HepG2 (cell line): Measurements from ENCODE around the gene DTYMK. TPM values are rescaled to one million over a fixed set of nuclear protein-coding genes. Genes with fewer than 3 reads are reported as not detected.

Experiments used
- DNMT1 ChIP-seq: sonication (generic); formaldehyde crosslinking; IDR thresholded peaks from 2 replicates; pipeline ENCODE4 v1.5.1; 2020; ENCODE audit warnings: mild to moderate bottlenecking, missing genetic modification reagents
- DR1 ChIP-seq: sonication (generic); formaldehyde crosslinking; IDR thresholded peaks from 2 replicates; pipeline ENCODE4 v1.8.0; 2021; ENCODE audit warnings: mild to moderate bottlenecking, missing genetic modification reagents, inconsistent platforms
- ELF1 ChIP-seq: sonication (generic); formaldehyde crosslinking; IDR thresholded peaks from 2 replicates; pipeline ENCODE4 v1.4.0; 2020; ENCODE audit warnings: missing genetic modification reagents
- FOXA3 ChIP-seq: IDR thresholded peaks from 2 replicates; pipeline ENCODE4 v1.6.1; 2016; ENCODE audit warnings: missing genetic modification reagents, missing compliant biosample characterization
- IRF2 ChIP-seq: IDR thresholded peaks from 2 replicates; pipeline ENCODE4 v1.6.1; 2018; ENCODE audit warnings: missing genetic modification reagents, missing compliant biosample characterization
- ISX ChIP-seq: sonication (generic); formaldehyde crosslinking; conservative IDR thresholded peaks from 2 replicates; pipeline ENCODE4 v1.5.0; 2020; ENCODE audit warnings: missing genetic modification reagents
- JUN ChIP-seq: sonication (generic); formaldehyde crosslinking; IDR thresholded peaks from 2 replicates; pipeline ENCODE4 v1.4.0; 2020; ENCODE audit warnings: mild to moderate bottlenecking, missing genetic modification reagents
- KDM6A ChIP-seq: IDR thresholded peaks from 2 replicates; pipeline ENCODE4 v1.6.1; 2016; ENCODE audit warnings: low read depth
- PRMT3 ChIP-seq: sonication (generic); formaldehyde crosslinking; IDR thresholded peaks from 2 replicates; pipeline ENCODE4 v1.8.1; 2022; ENCODE audit warnings: low read depth, mild to moderate bottlenecking, moderate library complexity, missing genetic modification reagents, borderline replicate concordance
- SMARCC2 ChIP-seq: fragments of 450-650 bp; IDR thresholded peaks from 2 replicates; pipeline ENCODE4 v1.6.1; 2017; ENCODE audit warnings: antibody characterized with exemption, mild to moderate bottlenecking
- SP4 ChIP-seq: sonication (generic); formaldehyde crosslinking; IDR thresholded peaks from 2 replicates; pipeline ENCODE4 v1.8.1; 2023; ENCODE audit warnings: mild to moderate bottlenecking, missing genetic modification reagents
- TCF12 ChIP-seq, 2 experiments: fragments of 450-650 bp in 1 of 2; sonication (generic) in 1 of 2; formaldehyde crosslinking in 1 of 2; IDR thresholded peaks; 2 replicates each; pipeline versions ENCODE4 v1.6.1 to v1.8.0; 2017 to 2022; ENCODE audit warnings: antibody characterized with exemption in 1 of 2, mild to moderate bottlenecking in 1 of 2, missing genetic modification reagents in 1 of 2, moderate library complexity in 1 of 2
- ZMYM2 ChIP-seq: sonication (generic); formaldehyde crosslinking; IDR thresholded peaks from 2 replicates; pipeline ENCODE4 v1.8.0; 2022; ENCODE audit warnings: mild to moderate bottlenecking, missing genetic modification reagents
- ZNF280D ChIP-seq: sonication (generic); formaldehyde crosslinking; IDR thresholded peaks from 2 replicates; pipeline ENCODE4 v1.5.1; 2020; ENCODE audit warnings: mild to moderate bottlenecking, missing genetic modification reagents
- ZNF563 ChIP-seq: sonication (generic); formaldehyde crosslinking; IDR thresholded peaks from 2 replicates; pipeline ENCODE4 v1.8.0; 2022; ENCODE audit warnings: mild to moderate bottlenecking, moderate library complexity, missing genetic modification reagents
- ZNF564 ChIP-seq: sonication (generic); formaldehyde crosslinking; IDR thresholded peaks from 2 replicates; pipeline ENCODE4 v1.8.1; 2023; ENCODE audit warnings: mild to moderate bottlenecking, missing genetic modification reagents
- ZNF784 ChIP-seq: sonication (generic); formaldehyde crosslinking; IDR thresholded peaks from 2 replicates; pipeline ENCODE4 v1.5.1; 2020; ENCODE audit warnings: missing genetic modification reagents, mild to moderate bottlenecking, borderline replicate concordance
- ZNF883 ChIP-seq: sonication (generic); formaldehyde crosslinking; IDR thresholded peaks from 2 replicates; pipeline ENCODE4 v1.5.1; 2020; ENCODE audit warnings: mild to moderate bottlenecking, missing genetic modification reagents; ENCODE audit errors: not compliant biosample characterization
- ZZZ3 ChIP-seq: sonication (generic); formaldehyde crosslinking; IDR thresholded peaks from 2 replicates; pipeline ENCODE4 v1.4.0; 2020; ENCODE audit warnings: missing genetic modification reagents, mild to moderate bottlenecking, borderline replicate concordance
- polyA plus RNA-seq, 8 experiments: library from polyadenylated mRNA; depleted of rRNA in 3 of 8; stranded (reverse) in 7 of 8; unstranded in 1 of 8; fragments of >200 nt; fragmentation: Illumina TruSeq in 4 of 8; extraction: Trizol in 4 of 8; gene quantifications; 2 replicates each; pipeline versions ENCODE4 v1.2.1 to v1.2.3, GENCODE V29; 2011 to 2016; ENCODE audit warnings: low read depth in 4 of 8, missing spikeins in 1 of 8, mixed read lengths in 1 of 8; ENCODE audit not compliant: insufficient read depth in 1 of 8
- total RNA-seq, 5 experiments: library from RNA; depleted of rRNA; stranded (reverse); fragments of >200 nt; fragmentation: Illumina TruSeq; extraction: Trizol; gene quantifications; 2 replicates each; pipeline ENCODE4 v1.2.3, GENCODE V29; 2016; ENCODE audit warnings: low read depth in 1 of 5
- TF ChIP-seq, protein P1 (sequence below): sonication (generic); formaldehyde crosslinking; IDR thresholded peaks from 2 replicates; pipeline ENCODE4 v1.4.0; 2020; ENCODE audit warnings: low read depth, missing genetic modification reagents
- TF ChIP-seq, protein P2 (sequence below): sonication (generic); formaldehyde crosslinking; IDR thresholded peaks from 2 replicates; pipeline ENCODE4 v1.8.1; 2023; ENCODE audit warnings: mild to moderate bottlenecking, missing genetic modification reagents
- TF ChIP-seq, protein P3 (sequence below): sonication (generic); formaldehyde crosslinking; IDR thresholded peaks from 2 replicates; pipeline ENCODE4 v1.4.0; 2020; ENCODE audit warnings: missing genetic modification reagents

The DTYMK gene
- total and polyA plus RNA-seq, 2 of the 13 experiments (the other 11 are each of a cell fraction or from before 2014, with no cell fraction given), result 57.5 to 134 TPM

GRCh38 chr2:241653210-241653750 lies 33.3 kb downstream of the DTYMK start (continued):
- TF ChIP-seq, protein P1, sequence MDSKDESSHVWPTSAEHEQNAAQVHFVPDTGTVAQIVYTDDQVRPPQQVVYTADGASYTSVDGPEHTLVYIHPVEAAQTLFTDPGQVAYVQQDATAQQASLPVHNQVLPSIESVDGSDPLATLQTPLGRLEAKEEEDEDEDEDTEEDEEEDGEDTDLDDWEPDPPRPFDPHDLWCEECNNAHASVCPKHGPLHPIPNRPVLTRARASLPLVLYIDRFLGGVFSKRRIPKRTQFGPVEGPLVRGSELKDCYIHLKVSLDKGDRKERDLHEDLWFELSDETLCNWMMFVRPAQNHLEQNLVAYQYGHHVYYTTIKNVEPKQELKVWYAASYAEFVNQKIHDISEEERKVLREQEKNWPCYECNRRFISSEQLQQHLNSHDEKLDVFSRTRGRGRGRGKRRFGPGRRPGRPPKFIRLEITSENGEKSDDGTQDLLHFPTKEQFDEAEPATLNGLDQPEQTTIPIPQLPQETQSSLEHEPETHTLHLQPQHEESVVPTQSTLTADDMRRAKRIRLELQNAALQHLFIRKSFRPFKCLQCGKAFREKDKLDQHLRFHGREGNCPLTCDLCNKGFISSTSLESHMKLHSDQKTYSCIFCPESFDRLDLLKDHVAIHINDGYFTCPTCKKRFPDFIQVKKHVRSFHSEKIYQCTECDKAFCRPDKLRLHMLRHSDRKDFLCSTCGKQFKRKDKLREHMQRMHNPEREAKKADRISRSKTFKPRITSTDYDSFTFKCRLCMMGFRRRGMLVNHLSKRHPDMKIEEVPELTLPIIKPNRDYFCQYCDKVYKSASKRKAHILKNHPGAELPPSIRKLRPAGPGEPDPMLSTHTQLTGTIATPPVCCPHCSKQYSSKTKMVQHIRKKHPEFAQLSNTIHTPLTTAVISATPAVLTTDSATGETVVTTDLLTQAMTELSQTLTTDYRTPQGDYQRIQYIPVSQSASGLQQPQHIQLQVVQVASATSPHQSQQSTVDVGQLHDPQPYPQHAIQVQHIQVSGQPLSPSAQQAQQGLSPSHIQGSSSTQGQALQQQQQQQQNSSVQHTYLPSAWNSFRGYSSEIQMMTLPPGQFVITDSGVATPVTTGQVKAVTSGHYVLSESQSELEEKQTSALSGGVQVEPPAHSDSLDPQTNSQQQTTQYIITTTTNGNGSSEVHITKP (CRISPR knock-in tag), result peak; percentile 71; the same call in 1 of the 2 replicates
- peak; percentile 84; the same call in 1 of the 2 replicates for TF ChIP-seq IRF2 (CRISPR knock-in tag)
- peak; percentile 74 for TF ChIP-seq ELF1 (CRISPR knock-in tag)
- TF ChIP-seq DNMT1 (CRISPR knock-in tag), result 0 out of 2 replicates have a peak, but pooled peaks have one; percentile 39
- no peak for TF ChIP-seq DR1
- no peak; the same call in 1 of the 2 replicates for TF ChIP-seq ZNF564 (CRISPR knock-in tag)
- TF ChIP-seq ISX (CRISPR knock-in tag), result no peak
- 0 out of 2 replicates have a peak, but pooled peaks have one; percentile 12 for TF ChIP-seq ZNF563 (CRISPR knock-in tag)
- no peak for TF ChIP-seq ZMYM2 (CRISPR knock-in tag)
- TF ChIP-seq ZNF784, result no peak
- TF ChIP-seq, protein P2, sequence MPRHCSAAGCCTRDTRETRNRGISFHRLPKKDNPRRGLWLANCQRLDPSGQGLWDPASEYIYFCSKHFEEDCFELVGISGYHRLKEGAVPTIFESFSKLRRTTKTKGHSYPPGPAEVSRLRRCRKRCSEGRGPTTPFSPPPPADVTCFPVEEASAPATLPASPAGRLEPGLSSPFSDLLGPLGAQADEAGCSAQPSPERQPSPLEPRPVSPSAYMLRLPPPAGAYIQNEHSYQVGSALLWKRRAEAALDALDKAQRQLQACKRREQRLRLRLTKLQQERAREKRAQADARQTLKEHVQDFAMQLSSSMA (CRISPR knock-in tag), result no peak
- 0 out of 2 replicates have a peak, but pooled peaks have one; percentile 37 for TF ChIP-seq KDM6A (CRISPR knock-in tag)
- TF ChIP-seq ZNF280D, result peak; percentile 79
- TF ChIP-seq SMARCC2, result no peak
- no peak for TF ChIP-seq TCF12 (IDR thresholded peaks at IDR 0.05)
- no peak for TF ChIP-seq TCF12 (CRISPR knock-in tag; IDR thresholded peaks at IDR 0.05)
- TF ChIP-seq ZZZ3 (CRISPR knock-in tag), result peak; percentile 54; the same call in 1 of the 2 replicates
- peak; percentile 94 for TF ChIP-seq JUN (CRISPR knock-in tag)
- TF ChIP-seq FOXA3 (CRISPR knock-in tag), result peak; percentile 80
- no peak for TF ChIP-seq PRMT3 (CRISPR knock-in tag)
- no peak for TF ChIP-seq SP4
- TF ChIP-seq, protein P3, sequence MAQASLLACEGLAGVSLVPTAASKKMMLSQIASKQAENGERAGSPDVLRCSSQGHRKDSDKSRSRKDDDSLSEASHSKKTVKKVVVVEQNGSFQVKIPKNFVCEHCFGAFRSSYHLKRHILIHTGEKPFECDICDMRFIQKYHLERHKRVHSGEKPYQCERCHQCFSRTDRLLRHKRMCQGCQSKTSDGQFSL (CRISPR knock-in tag), result no peak
- no peak for TF ChIP-seq ZNF883 (CRISPR knock-in tag)
